SJCRH30 (cell line): ENCODE measurements around the gene ACBD6. TPM values are rescaled to one million over a fixed set of nuclear protein-coding genes. Genes with fewer than 3 reads are reported as not detected.

Experiments
- DNase-seq, 2 experiments: peaks; one replicate each; pipeline ENCODE4 v3.0.0-alpha.2; 2015 to 2020
- H3K27ac ChIP-seq: fragments of 250-450 bp; sonication (Bioruptor Pico); 2 replicates; pipeline ENCODE4 v1.5.1; 2020; ENCODE audit warnings: mild to moderate bottlenecking, moderate library complexity
- H3K27me3 ChIP-seq: fragments of 250-450 bp; sonication (Bioruptor Pico); 2 replicates; pipeline ENCODE4 v1.5.1; 2020; ENCODE audit warnings: mild to moderate bottlenecking, moderate library complexity
- H3K36me3 ChIP-seq: fragments of 250-450 bp; sonication (Bioruptor Pico); 2 replicates; pipeline ENCODE4 v1.5.1; 2020; ENCODE audit warnings: mild to moderate bottlenecking, moderate library complexity
- H3K4me1 ChIP-seq: fragments of 250-450 bp; sonication (Bioruptor Pico); 2 replicates; pipeline ENCODE4 v1.5.1; 2020; ENCODE audit warnings: mild to moderate bottlenecking, moderate library complexity
- H3K4me3 ChIP-seq: fragments of 250-450 bp; sonication (Bioruptor Pico); 2 replicates; pipeline ENCODE4 v1.5.1; 2020; ENCODE audit warnings: mild to moderate bottlenecking, moderate library complexity
- H3K9me3 ChIP-seq: fragments of 250-450 bp; sonication (Bioruptor Pico); replicated peaks from 2 replicates; pipeline ENCODE4 v1.5.1; 2020; ENCODE audit warnings: mild to moderate bottlenecking, moderate library complexity
- total RNA-seq: library from RNA; depleted of rRNA; stranded (reverse); fragments of >200 nt; shearing (Covaris generic); gene quantifications from 2 replicates; pipeline ENCODE4 v1.2.3, GENCODE V29; 2014

ACBD6 gene
- total RNA-seq, 1 experiment from 2014 or later: 44.6 TPM

DNA sequence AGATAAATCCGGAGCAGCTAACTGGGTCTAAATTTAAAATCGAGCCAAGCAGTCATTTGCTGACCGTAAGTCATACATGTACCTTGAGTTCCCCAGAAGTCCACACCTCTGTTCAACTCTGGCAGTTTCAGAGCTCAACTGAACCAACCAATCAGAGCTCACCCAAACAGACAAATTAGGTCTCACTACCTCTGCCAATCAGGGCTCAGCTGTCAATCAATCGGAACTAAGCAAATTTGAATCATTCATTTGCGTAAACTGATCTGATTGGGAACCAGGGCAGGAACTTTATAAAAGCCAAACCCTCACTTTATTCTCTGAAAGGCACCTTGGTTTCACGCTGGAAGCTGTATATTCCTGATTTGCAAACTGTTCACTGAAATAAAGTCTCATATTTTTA lies 11.2 kb upstream of the ACBD6 start:
- no peaks in the 10 kb centered on the region for H3K9me3 ChIP-seq
- H3K4me1 ChIP-seq: no peaks in the 10 kb centered on the region
- H3K36me3 ChIP-seq: no peaks in the 10 kb centered on the region
- no peak overlapping the region for H3K27ac ChIP-seq
- DNase-seq: no peak
- H3K27me3 ChIP-seq: no peaks in the 10 kb centered on the region
- H3K4me3 ChIP-seq: no peak overlapping the region

DNA sequence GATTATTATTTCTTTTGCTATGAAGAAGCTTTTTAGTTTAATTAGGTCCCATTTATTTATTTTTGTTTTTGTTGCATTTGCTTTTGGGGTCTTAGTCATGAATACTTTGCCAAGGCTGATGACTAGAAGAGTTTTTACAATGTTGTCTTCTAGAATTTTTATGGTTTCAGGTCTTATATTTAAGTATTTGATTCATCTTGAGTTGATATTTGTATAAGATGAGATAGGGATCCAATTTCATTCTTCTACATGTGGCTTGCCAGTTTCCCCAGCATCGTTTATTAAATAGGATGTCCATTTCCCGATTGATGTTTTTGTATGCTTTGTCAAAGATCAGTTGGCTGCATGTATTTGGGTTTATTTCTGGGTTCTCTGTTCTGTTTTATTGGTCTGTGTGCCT lies 8.5 kb upstream of the ACBD6 start:
- Histone ChIP-seq H3K36me3 (no peaks in the 10 kb centered on the region), H3K9me3 (no peaks in the 10 kb centered on the region), H3K4me1 (no peaks in the 10 kb centered on the region), H3K27ac (no peak overlapping the region), H3K4me3 (no peak overlapping the region), H3K27me3 (no peaks in the 10 kb centered on the region)
- no peak for DNase-seq

- Histone ChIP-seq H3K9me3 (no peaks in the 10 kb centered on the region), H3K4me3 (no peak overlapping the region), H3K4me1 (no peaks in the 10 kb centered on the region), H3K27me3 (no peaks in the 10 kb centered on the region), H3K27ac (no peak overlapping the region), H3K36me3 (no peaks in the 10 kb centered on the region)
- no peak for DNase-seq
Measured at GRCh38 chr1:180508725-180509097, 6.3 kb upstream of the ACBD6 start.

GRCh38 chr1:180507795-180508724 lies 5.7 kb upstream of the ACBD6 start:
- Histone ChIP-seq H3K27ac (no peak overlapping the region), H3K4me1 (no peaks in the 10 kb centered on the region), H3K4me3 (no peak overlapping the region), H3K36me3 (no peaks in the 10 kb centered on the region), H3K27me3 (no peaks in the 10 kb centered on the region), H3K9me3 (no peaks in the 10 kb centered on the region)
- DNase-seq: no peak

- no peaks in the 10 kb centered on the region; the same call in 1 of the 2 replicates for H3K4me1 ChIP-seq
Measured at GRCh38 chr1:180505732-180506335, 3.5 kb upstream of the ACBD6 start.

DNA sequence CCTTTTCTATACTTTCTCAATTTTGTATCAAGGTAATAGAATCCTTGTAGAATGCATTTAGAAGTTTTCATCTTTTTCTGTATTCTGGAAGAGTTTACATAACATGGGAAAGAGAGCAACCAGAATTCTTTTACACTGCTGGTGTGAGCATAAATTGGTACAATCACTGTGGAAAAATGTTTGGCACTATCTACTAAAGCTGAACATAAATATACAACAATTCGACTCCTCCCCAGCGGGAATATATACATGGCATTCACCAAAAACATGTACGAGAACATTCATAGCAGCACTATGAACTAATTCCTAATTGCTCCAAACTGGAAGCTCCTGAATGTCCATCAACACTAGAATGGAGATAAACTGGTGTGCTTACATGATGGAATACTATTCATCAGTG lies 1.8 kb upstream of the ACBD6 start:
- Histone ChIP-seq H3K9me3 (no peaks in the 10 kb centered on the region), H3K27ac (no peak overlapping the region), H3K4me1 (no peaks in the 10 kb centered on the region; the same call in 1 of the 2 replicates), H3K27me3 (no peaks in the 10 kb centered on the region), H3K36me3 (no peaks in the 10 kb centered on the region; the same call in 1 of the 2 replicates), H3K4me3 (no peak overlapping the region)
- no peak for DNase-seq

More at GRCh38 chr1:180505732-180506335, 3.5 kb upstream of the ACBD6 start:
- H3K27me3 ChIP-seq: no peaks in the 10 kb centered on the region
- H3K27ac ChIP-seq: no peak overlapping the region
- no peaks in the 10 kb centered on the region for H3K9me3 ChIP-seq
- H3K4me3 ChIP-seq: no peak overlapping the region
- H3K36me3 ChIP-seq: no peaks in the 10 kb centered on the region
- no peak for DNase-seq

DNA sequence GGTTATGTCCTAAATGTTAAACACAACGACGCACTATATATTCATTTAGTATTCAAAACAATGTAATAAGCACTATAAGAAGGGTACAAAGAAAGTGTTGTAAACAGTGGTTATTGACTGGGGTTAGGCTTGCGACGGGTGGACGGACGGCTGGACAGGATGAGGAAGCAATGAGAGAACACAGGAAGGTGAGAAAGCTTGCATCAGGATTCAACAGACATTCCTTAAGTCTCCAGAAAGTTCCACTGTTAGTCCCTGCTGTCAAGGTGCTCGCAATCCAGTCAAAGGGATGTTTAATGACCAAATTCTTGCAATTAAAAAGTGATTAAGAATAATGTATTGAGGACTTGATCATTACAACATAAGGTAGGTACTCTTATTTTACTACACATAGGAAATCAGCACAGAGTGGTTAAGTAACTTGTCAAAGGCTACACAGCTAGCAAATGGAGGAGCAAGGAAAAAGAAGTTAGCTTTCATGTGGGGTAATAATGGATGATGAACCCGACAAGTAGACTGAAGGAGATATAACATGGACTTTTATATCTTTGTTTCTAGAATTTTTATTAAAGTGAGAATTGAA lies 994 bp upstream of the ACBD6 start:
- Histone ChIP-seq H3K4me1 (no peaks in the 10 kb centered on the region; the same call in 1 of the 2 replicates), H3K36me3 (no peaks in the 10 kb centered on the region; the same call in 1 of the 2 replicates), H3K27ac (peak overlapping the region; percentile 83; the same call in 1 of the 2 replicates), H3K4me3 (peak overlapping the region; percentile 76), H3K9me3 (no peaks in the 10 kb centered on the region), H3K27me3 (no peaks in the 10 kb centered on the region)
- DNase-seq: peak in 1 of 2 experiments; percentile 35

GRCh38 chr1:180501865-180502360 lies 464 bp downstream of the ACBD6 start:
- Histone ChIP-seq H3K27ac (peak overlapping the region; percentile 83), H3K9me3 (no peaks in the 10 kb centered on the region), H3K36me3 (no peaks in the 10 kb centered on the region; the same call in 1 of the 2 replicates), H3K4me3 (peak overlapping the region; percentile 76), H3K4me1 (no peaks in the 10 kb centered on the region; the same call in 1 of the 2 replicates), H3K27me3 (no peaks in the 10 kb centered on the region)
- no peak for DNase-seq

DNA sequence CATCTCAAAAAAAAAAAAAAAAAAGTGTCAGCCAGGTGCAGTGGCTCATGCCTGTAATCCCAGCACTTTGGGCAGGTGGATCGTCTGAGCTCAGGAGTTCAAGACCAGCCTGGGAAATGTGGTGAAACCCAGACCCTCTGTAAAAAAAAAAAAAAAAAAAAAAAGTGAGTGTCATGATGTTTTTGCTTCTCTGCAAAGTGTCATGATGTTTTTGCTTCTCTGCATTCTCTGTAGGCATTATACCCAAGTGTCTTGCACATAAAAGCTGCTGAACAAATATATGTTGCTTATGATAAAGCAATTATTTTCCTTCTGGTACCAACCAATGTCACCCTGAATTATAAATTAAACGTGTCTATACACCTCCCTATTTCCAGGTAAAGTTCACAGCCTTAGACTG lies 1.7 kb downstream of the ACBD6 start:
- Histone ChIP-seq H3K36me3 (no peaks in the 10 kb centered on the region; the same call in 1 of the 2 replicates), H3K4me1 (no peaks in the 10 kb centered on the region; the same call in 1 of the 2 replicates), H3K27me3 (no peaks in the 10 kb centered on the region), H3K9me3 (no peaks in the 10 kb centered on the region), H3K27ac (no peak overlapping the region), H3K4me3 (no peak overlapping the region; the same call in 1 of the 2 replicates)
- DNase-seq: no peak

GRCh38 chr1:180498594-180498993 lies 3.8 kb downstream of the ACBD6 start:
- no peak overlapping the region for H3K27ac ChIP-seq
- no peaks in the 10 kb centered on the region for H3K9me3 ChIP-seq
- no peaks in the 10 kb centered on the region; the same call in 1 of the 2 replicates for H3K4me1 ChIP-seq
- no peaks in the 10 kb centered on the region; the same call in 1 of the 2 replicates for H3K36me3 ChIP-seq
- H3K4me3 ChIP-seq: no peak overlapping the region
- H3K27me3 ChIP-seq: no peaks in the 10 kb centered on the region
- no peak for DNase-seq

DNA sequence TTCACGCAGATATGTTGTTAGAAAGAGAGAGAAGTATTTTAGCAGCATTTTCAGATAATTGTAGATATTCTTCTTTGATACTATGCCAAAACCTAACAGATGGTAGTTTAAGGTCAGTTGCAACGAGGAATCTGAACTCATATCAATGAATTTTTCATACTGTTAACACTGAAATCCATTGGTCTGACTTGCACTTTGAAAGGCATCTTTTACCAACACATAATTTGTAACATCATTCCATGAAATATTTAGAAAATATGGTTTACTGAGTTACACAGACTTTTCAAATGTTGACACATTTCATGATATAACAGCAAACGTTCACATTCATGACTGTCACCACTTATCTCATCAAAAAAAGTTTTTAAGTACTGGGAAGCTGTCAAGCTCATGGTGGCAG lies 4.6 kb downstream of the ACBD6 start:
- no peak overlapping the region for H3K4me3 ChIP-seq
- H3K9me3 ChIP-seq: no peaks in the 10 kb centered on the region
- DNase-seq: no peak
- peaks cover under 1% of the 10 kb centered on the region; the same call in 1 of the 2 replicates for H3K36me3 ChIP-seq
- H3K4me1 ChIP-seq: no peaks in the 10 kb centered on the region; the same call in 1 of the 2 replicates
- no peaks in the 10 kb centered on the region for H3K27me3 ChIP-seq
- no peak overlapping the region for H3K27ac ChIP-seq

GRCh38 chr1:180494370-180494769 lies 8.0 kb downstream of the ACBD6 start:
- H3K27ac ChIP-seq: no peak overlapping the region
- DNase-seq: no peak
- H3K9me3 ChIP-seq: no peaks in the 10 kb centered on the region
- peaks cover 9% of the 10 kb centered on the region for H3K36me3 ChIP-seq
- H3K4me1 ChIP-seq: no peaks in the 10 kb centered on the region
- H3K27me3 ChIP-seq: no peaks in the 10 kb centered on the region
- no peak overlapping the region for H3K4me3 ChIP-seq

- Histone ChIP-seq H3K4me3 (no peak overlapping the region), H3K27me3 (no peaks in the 10 kb centered on the region), H3K27ac (no peak overlapping the region), H3K9me3 (no peaks in the 10 kb centered on the region), H3K4me1 (no peaks in the 10 kb centered on the region), H3K36me3 (peaks cover 33% of the 10 kb centered on the region)
- DNase-seq: no peak
Measured at GRCh38 chr1:180489976-180490375, 12.4 kb downstream of the ACBD6 start.

DNA sequence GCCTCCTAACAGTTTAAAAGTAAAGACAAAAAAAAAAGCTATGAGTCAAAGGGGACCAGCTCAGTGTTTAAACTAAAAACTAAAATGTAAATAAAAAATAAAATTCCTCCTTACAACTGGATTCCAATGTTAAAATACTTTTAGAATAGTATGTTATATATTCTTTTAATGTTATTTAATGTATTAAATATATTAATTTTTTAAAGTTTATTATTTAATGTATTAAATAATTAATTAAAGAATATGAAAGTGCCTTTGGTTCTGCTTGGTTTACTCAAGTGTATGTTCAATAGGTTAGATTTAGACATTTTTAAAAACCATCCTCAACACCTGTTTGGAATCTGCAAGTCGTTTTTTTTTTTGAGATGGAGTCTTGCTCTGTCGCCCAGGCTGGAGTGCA lies 13.1 kb downstream of the ACBD6 start:
- Histone ChIP-seq H3K9me3 (no peaks in the 10 kb centered on the region), H3K36me3 (peaks cover 33% of the 10 kb centered on the region), H3K4me1 (no peaks in the 10 kb centered on the region), H3K27ac (no peak overlapping the region), H3K27me3 (no peaks in the 10 kb centered on the region), H3K4me3 (no peak overlapping the region)
- no peak for DNase-seq

GRCh38 chr1:180488661-180489060 lies 13.7 kb downstream of the ACBD6 start:
- Histone ChIP-seq H3K9me3 (no peaks in the 10 kb centered on the region), H3K27ac (no peak overlapping the region), H3K36me3 (peaks cover 33% of the 10 kb centered on the region)

More at GRCh38 chr1:180488661-180489060, 13.7 kb downstream of the ACBD6 start:
- no peak overlapping the region for H3K4me3 ChIP-seq
- no peaks in the 10 kb centered on the region for H3K4me1 ChIP-seq
- DNase-seq: no peak
- no peaks in the 10 kb centered on the region for H3K27me3 ChIP-seq
